Activated naive CD4-positive, alpha-beta T cell treated with anti-CD3 and anti-CD28 coated beads, Interleukin-2, amount 50 U/mL, for 72 hours (primary cell): Measurements from ENCODE around the gene DDIAS. TPM values are rescaled to one million over a fixed set of nuclear protein-coding genes. Genes with fewer than 3 reads are reported as not detected.

Experiments used
- ATAC-seq, 2 donors: fragments of 150-1000 bp; cut with Tn5 transposase; 2 replicates each; pipeline ENCODE4 v1.10.0; 2021; ENCODE audit warnings: mild to moderate bottlenecking in 2 of 2, moderate library complexity in 2 of 2
- DNase-seq, 2 donors: peaks; one replicate each; pipeline ENCODE4 v3.0.0; 2021 to 2022; ENCODE audit warnings: low spot score in 2 of 2
- H3K27ac Mint-ChIP-seq, 2 donors: one replicate each; pipeline ENCODE4 v1.8.0; 2022; ENCODE audit warnings: mild to moderate bottlenecking in 2 of 2, mixed read lengths in 2 of 2
- H3K36me3 Mint-ChIP-seq, 2 donors: one replicate each; pipeline ENCODE4 v1.8.0; 2022; ENCODE audit warnings: mixed read lengths in 2 of 2
- H3K9me3 Mint-ChIP-seq, 2 donors: one replicate each; pipeline ENCODE4 v1.8.0; 2022; ENCODE audit warnings: mixed read lengths in 2 of 2
- total RNA-seq, 2 donors: library from RNA; stranded (reverse); gene quantifications; one replicate each; pipeline ENCODE4 v1.2.3, GENCODE V29; 2022

The DDIAS gene
- total RNA-seq, 2 donors from 2014 or later = 16.2 to 21.4 TPM

DNA sequence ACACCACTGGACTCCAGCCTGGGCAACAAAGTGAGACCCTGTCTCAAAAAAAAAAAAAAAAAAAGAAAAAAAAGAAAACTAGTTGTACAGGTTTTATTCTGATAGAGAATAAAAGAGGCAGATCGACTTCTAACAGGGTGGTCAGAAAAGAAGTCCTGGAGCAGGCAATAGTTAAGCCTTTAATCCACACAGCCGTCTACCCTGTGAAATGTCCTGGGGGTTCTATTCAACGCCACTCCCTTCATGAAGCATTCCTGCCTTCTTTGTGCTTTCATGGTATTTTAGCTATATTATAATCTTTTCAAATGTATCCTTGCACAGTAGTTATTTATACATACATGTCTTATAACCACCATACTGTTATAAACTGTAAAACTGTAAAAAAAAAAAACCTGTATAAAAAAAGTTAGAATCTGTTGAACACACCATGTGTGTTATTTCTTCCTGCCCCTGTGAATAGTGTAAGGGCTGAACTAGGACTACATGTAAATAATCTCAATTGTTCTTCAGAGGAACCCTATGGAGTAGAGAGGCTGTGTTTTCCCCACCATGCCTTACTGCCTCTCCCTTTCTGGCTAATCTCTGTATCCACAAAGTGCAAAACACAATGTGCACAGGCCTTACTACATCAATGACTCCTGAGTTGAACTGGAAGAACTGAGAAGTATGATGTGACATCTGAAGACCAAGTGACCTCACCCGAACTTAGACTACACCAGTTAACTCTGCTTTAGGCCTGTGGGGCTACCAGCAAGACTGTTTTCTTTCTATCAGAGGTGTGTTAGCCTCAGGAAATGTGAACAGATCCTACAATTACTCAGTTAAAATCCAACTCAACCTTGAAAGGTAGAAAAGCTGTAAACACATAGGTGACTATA is 26.7 kb upstream of the DDIAS start:
- Mint-ChIP-seq H3K36me3 (peaks cover 13 to 32% of the 10 kb centered on the region in 2 donors), H3K27ac (no peak overlapping the region), H3K9me3 (peaks cover 11 to 22% of the 10 kb centered on the region in 2 donors)
- no peak for DNase-seq
- ATAC-seq = peak in 1 of 2 donors; percentile 58

DNA sequence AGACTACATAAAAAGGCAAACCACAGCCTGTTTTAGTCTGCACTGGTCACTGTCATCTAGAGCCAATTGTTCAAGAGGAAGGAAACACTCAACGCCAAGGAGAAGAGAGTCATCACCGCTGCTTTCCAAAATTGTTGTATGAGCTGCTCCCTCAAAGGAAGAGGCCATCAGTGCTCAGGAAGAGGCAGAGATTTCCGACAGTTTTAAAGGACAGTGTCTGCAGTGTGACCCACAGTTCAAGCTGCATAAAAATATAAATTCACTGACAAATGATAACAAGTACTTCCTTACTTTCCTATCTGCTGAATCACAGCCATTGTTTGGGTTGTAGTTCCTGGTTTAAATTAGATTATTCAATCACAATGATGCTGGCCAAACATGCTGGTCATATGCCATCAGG is 17.7 kb upstream of the DDIAS start:
- DNase-seq (no peak), ATAC-seq (no peak)
- H3K36me3 Mint-ChIP-seq = peaks cover 8 to 26% of the 10 kb centered on the region in 2 donors
- H3K27ac Mint-ChIP-seq = no peak overlapping the region
- peaks cover 4 to 5% of the 10 kb centered on the region in 2 donors for H3K9me3 Mint-ChIP-seq

- H3K36me3 Mint-ChIP-seq = no peaks in the 10 kb centered on the region
- H3K27ac Mint-ChIP-seq = no peak overlapping the region
- DNase-seq (no peak), ATAC-seq (no peak)
- H3K9me3 Mint-ChIP-seq = no peaks in the 10 kb centered on the region
These were observed 12.2 kb upstream of the DDIAS start for GRCh38 chr11:82889133-82890001.

GRCh38 chr11:82890002-82890341 is 11.6 kb upstream of the DDIAS start:
- Mint-ChIP-seq H3K36me3 (no peaks in the 10 kb centered on the region), H3K9me3 (no peaks in the 10 kb centered on the region), H3K27ac (no peak overlapping the region)
- DNase-seq = no peak
- ATAC-seq = no peak

- ATAC-seq = no peak
- DNase-seq = no peak
- H3K36me3 Mint-ChIP-seq = no peaks in the 10 kb centered on the region
- H3K9me3 Mint-ChIP-seq = no peaks in the 10 kb centered on the region
- no peak overlapping the region for H3K27ac Mint-ChIP-seq
These were observed 10.6 kb upstream of the DDIAS start for GRCh38 chr11:82890936-82891335.

- Mint-ChIP-seq H3K36me3 (peaks cover 0 to 5% of the 10 kb centered on the region in 2 donors), H3K27ac (no peak overlapping the region)
These were observed 8.8 kb upstream of the DDIAS start for GRCh38 chr11:82892611-82893169.

GRCh38 chr11:82895437-82896091 is 6.0 kb upstream of the DDIAS start:
- peak overlapping the region in 1 of 2 donors; percentile 48 for H3K27ac Mint-ChIP-seq
- ATAC-seq = no peak
- DNase-seq = no peak
- H3K36me3 Mint-ChIP-seq = peaks cover 2 to 10% of the 10 kb centered on the region in 2 donors
- no peaks in the 10 kb centered on the region for H3K9me3 Mint-ChIP-seq

More at GRCh38 chr11:82892611-82893169, 8.8 kb upstream of the DDIAS start:
- peak; percentile 31 to 59 for ATAC-seq
- DNase-seq = no peak
- no peaks in the 10 kb centered on the region for H3K9me3 Mint-ChIP-seq

GRCh38 chr11:82896183-82896582 is 5.4 kb upstream of the DDIAS start:
- no peak overlapping the region for H3K27ac Mint-ChIP-seq
- DNase-seq (no peak), ATAC-seq (no peak)
- peaks cover 7 to 10% of the 10 kb centered on the region in 2 donors for H3K36me3 Mint-ChIP-seq
- no peaks in the 10 kb centered on the region for H3K9me3 Mint-ChIP-seq

GRCh38 chr11:82898241-82898640 is 3.3 kb upstream of the DDIAS start:
- DNase-seq (no peak), ATAC-seq (no peak)
- H3K27ac Mint-ChIP-seq = no peak overlapping the region
- H3K36me3 Mint-ChIP-seq = peaks cover 10 to 23% of the 10 kb centered on the region in 2 donors
- H3K9me3 Mint-ChIP-seq = no peaks in the 10 kb centered on the region

GRCh38 chr11:82899186-82899820 is 2.2 kb upstream of the DDIAS start:
- Mint-ChIP-seq H3K9me3 (no peaks in the 10 kb centered on the region), H3K36me3 (peaks cover 10 to 23% of the 10 kb centered on the region in 2 donors), H3K27ac (peak overlapping the region; percentile 98 to 99)
- DNase-seq = no peak
- no peak for ATAC-seq

DNA sequence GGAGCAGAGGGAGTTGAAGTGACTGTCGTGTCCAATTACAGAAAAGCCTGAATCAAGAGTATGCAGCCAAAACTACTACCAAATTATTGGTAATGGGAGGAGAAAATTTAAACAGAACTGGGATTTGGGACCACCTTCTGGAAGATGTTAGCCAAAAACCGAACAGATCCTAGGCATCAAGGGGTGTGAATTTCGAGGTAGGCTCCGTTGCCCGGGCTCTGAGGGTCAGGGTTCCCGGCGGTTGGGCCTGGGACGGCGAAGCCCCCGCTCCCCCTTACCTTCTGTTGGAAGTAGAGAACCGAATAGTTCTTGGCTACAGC is 1.6 kb upstream of the DDIAS start:
- H3K9me3 Mint-ChIP-seq = no peaks in the 10 kb centered on the region
- DNase-seq = no peak
- no peak for ATAC-seq
- H3K27ac Mint-ChIP-seq = peak overlapping the region; percentile 98 to 99
- H3K36me3 Mint-ChIP-seq = peaks cover 10 to 23% of the 10 kb centered on the region in 2 donors

DNA sequence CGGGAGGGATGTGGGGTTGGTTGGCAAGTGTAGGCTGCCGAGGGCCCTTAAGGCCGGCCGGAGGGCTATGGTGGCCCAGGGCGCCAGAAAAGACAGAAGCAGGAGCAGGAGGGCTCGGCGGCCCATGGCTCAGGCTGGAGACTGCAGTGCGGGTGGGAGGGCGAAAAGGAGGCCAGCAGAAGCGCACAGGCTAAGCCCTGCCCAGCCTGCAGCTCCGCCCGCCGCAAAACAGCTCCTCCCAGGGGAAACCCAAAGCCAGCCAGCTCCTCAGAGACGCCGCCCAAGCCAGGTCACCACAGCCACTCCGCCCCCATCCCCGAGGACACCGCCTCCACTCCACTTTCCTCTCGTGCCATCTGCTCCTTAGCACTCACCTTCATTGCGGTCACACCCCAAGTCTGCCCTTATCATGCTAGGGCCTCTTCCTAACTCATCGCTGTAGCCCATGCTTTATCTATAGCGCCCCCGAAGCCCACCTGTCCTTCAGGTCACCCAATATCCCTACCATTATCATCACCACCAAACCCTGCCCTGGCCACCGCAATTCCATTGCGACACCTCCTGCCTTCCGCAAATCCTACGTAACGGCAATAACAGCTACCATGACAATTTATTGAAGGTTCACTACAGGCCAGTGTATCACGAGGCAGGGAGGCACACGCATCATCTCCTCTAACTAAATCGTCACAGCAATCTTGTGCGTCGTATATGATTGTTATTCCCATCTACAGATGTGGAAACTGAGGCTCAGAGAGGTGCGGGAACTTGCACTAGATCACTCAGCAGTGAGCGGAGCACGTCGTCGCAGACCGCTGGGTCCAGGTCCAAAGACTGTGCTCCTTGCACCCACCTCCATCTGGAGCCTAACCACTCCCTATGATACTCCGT is 1.0 kb upstream of the DDIAS start, which contains the start of gene PRCP:
Gene PRCP (minus strand): TSS at position 154 of the 888 bp plus-strand sequence. CDS start 28 bp downstream, at position 126.
- H3K27ac Mint-ChIP-seq = peak within 1 kb of the TSS; percentile 98 to 99
- ATAC-seq (peak; percentile 84 to 85), DNase-seq (peak; percentile 91 to 95)
- H3K36me3 Mint-ChIP-seq = peaks cover 10 to 23% of the 10 kb centered on the region in 2 donors
- no peaks in the 10 kb centered on the region for H3K9me3 Mint-ChIP-seq

- H3K27ac Mint-ChIP-seq = peak overlapping the region; percentile 46 to 98
- peaks cover 5 to 23% of the 10 kb centered on the region in 2 donors for H3K36me3 Mint-ChIP-seq
- ATAC-seq = no peak
- DNase-seq = no peak
- H3K9me3 Mint-ChIP-seq = no peaks in the 10 kb centered on the region
These were observed 468 bp downstream of the DDIAS start for GRCh38 chr11:82901922-82902485.

GRCh38 chr11:82902880-82903279 is 1.3 kb downstream of the DDIAS start:
- H3K27ac Mint-ChIP-seq = peak overlapping the region; percentile 22 to 98
- H3K36me3 Mint-ChIP-seq = peaks cover 5 to 23% of the 10 kb centered on the region in 2 donors
- H3K9me3 Mint-ChIP-seq = no peaks in the 10 kb centered on the region
- DNase-seq (no peak), ATAC-seq (no peak)
